ENCODE data around the gene SEL1L2.

The SEL1L2 gene

GRCh38 chr20:13900496-13900895 is 89.9 kb downstream of the SEL1L2 start:
- DNase-seq (ENCODE audit: low read depth, low spot score) = no peak
- no peak overlapping the region for H3K4me3 ChIP-seq (ENCODE audit: low read depth, low read length)
- in situ Hi-C loops (cut with HindIII; ENCODE audit: low sequenced_read_pairs) = no loop called here
- no peak for TF ChIP-seq CTCF (IDR thresholded peaks at IDR 0.05; ENCODE audit: low read depth, low read length)

- DNase-seq (ENCODE audit: low read depth, low spot score) = no peak
- no peak overlapping the region for H3K4me3 ChIP-seq (ENCODE audit: low read depth, low read length)
- in situ Hi-C loops (cut with HindIII; ENCODE audit: low sequenced_read_pairs) = no loop called here
- TF ChIP-seq CTCF (IDR thresholded peaks at IDR 0.05; ENCODE audit: low read depth, low read length) = no peak
These were observed 92.3 kb downstream of the SEL1L2 start for GRCh38 chr20:13898012-13898612.

GRCh38 chr20:13891575-13891974 is 98.8 kb downstream of the SEL1L2 start:
- no peak overlapping the region for H3K4me3 ChIP-seq (ENCODE audit: low read depth, low read length)
- DNase-seq (ENCODE audit: low read depth, low spot score) = no peak
- in situ Hi-C loops (cut with HindIII; ENCODE audit: low sequenced_read_pairs) = no loop called here
- no peak for TF ChIP-seq CTCF (IDR thresholded peaks at IDR 0.05; ENCODE audit: low read depth, low read length)

- no peak for TF ChIP-seq CTCF (IDR thresholded peaks at IDR 0.05; ENCODE audit: low read depth, low read length)
- no peak overlapping the region for H3K4me3 ChIP-seq (ENCODE audit: low read depth, low read length)
- in situ Hi-C loops (cut with HindIII; ENCODE audit: low sequenced_read_pairs) = no loop called here
- DNase-seq (ENCODE audit: low read depth, low spot score) = no peak
These were observed 105.6 kb downstream of the SEL1L2 start for GRCh38 chr20:13884803-13885202.

GRCh38 chr20:13883425-13883824 is 107.0 kb downstream of the SEL1L2 start:
- in situ Hi-C loops (cut with HindIII; ENCODE audit: low sequenced_read_pairs) = no loop called here
- H3K4me3 ChIP-seq (ENCODE audit: low read depth, low read length) = no peak overlapping the region
- DNase-seq (ENCODE audit: low read depth, low spot score) = no peak
- TF ChIP-seq CTCF (IDR thresholded peaks at IDR 0.05; ENCODE audit: low read depth, low read length) = no peak

GRCh38 chr20:13878566-13878965 is 111.8 kb downstream of the SEL1L2 start:
- no peak for TF ChIP-seq CTCF (IDR thresholded peaks at IDR 0.05; ENCODE audit: low read depth, low read length)
- DNase-seq (ENCODE audit: low read depth, low spot score) = no peak
- in situ Hi-C loops (cut with HindIII; ENCODE audit: low sequenced_read_pairs) = no loop called here
- no peak overlapping the region for H3K4me3 ChIP-seq (ENCODE audit: low read depth, low read length)

GRCh38 chr20:13877793-13878192 is 112.6 kb downstream of the SEL1L2 start:
- no peak for TF ChIP-seq CTCF (IDR thresholded peaks at IDR 0.05; ENCODE audit: low read depth, low read length)
- in situ Hi-C loops (cut with HindIII; ENCODE audit: low sequenced_read_pairs) = no loop called here
- no peak overlapping the region for H3K4me3 ChIP-seq (ENCODE audit: low read depth, low read length)
- no peak for DNase-seq (ENCODE audit: low read depth, low spot score)
